Measurements from ENCODE around the gene NLK. TPM values are rescaled to one million over a fixed set of nuclear protein-coding genes. Genes with fewer than 3 reads are reported as not detected.

Gene NLK
- total and polyA plus RNA-seq, 2 of the 4 experiments (the other 2 are of a cell fraction): 15.3 to 23.3 TPM

DNA sequence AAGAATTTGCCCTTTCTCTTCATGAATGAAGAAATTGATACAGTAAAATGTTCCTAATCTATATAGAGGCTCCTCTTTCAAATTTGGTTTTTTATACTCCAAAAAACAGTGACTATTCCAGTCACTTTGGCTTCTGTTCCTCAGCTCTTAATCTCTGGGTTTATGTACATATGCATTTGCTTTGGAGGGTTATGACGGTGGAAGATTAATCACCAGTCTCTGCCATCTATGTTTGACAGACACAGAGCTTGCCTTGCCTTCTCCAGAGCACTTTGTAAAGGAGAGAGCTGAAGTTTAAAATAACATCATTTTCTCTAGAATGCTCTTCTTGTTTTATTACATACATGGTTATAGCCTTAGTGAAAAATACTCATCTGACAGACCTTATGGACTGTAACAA is 99.3 kb downstream of the NLK start:
- Histone ChIP-seq H4K91ac (ENCODE audit: insufficient read depth, low read depth, low read length) (no peak overlapping the region), H4K8ac (ENCODE audit: low read depth in 2 of 2, low read length in 2 of 2) (no peak overlapping the region), H3K18ac (ENCODE audit: low read depth, low read length) (no peak overlapping the region), H3K23ac (ENCODE audit: low read depth, low read length) (no peak overlapping the region), H3K36me3 (ENCODE audit: control insufficient read depth, insufficient read depth, low read length) (peaks cover 4% of the 10 kb centered on the region; the same call in 1 of the 2 replicates), H2BK5ac (ENCODE audit: low read depth, low read length, poor library complexity, severe bottlenecking) (no peak overlapping the region), H3K4ac (ENCODE audit: low read depth, low read length) (no peak overlapping the region), H2AK5ac (ENCODE audit: low read depth, low read length) (no peak overlapping the region), H3K14ac (replicated peaks; ENCODE audit: low read depth, low read length) (no peak overlapping the region), H2BK15ac (ENCODE audit: low read depth, low read length) (no peak overlapping the region), H3K4me2 (ENCODE audit: low read depth, low read length) (no peak overlapping the region), H3K4me3 (ENCODE audit: insufficient read depth, low read depth, low read length) (no peak overlapping the region), H3K9me1 (ENCODE audit: insufficient read depth, low read length) (no peaks in the 10 kb centered on the region), H2BK120ac (ENCODE audit: low read depth, low read length) (no peak overlapping the region), H4K5ac (ENCODE audit: low read depth, low read length) (no peak overlapping the region), H3K79me1 (ENCODE audit: low read depth in 1 of 2, low read length in 2 of 2) (peaks cover 7 to 8% of the 10 kb centered on the region in 2 experiments; a peak in 2 of 4 replicates), H3K56ac (ENCODE audit: extremely low read depth, insufficient read depth, low read length) (no peak overlapping the region), H2AK9ac (replicated peaks; ENCODE audit: low read depth, low read length, poor library complexity) (no peak overlapping the region), H3K9me3 (ENCODE audit: control insufficient read depth, insufficient read depth, low read length) (no peaks in the 10 kb centered on the region), H3K27ac (ENCODE audit: insufficient read depth, low read length) (no peak overlapping the region), H4K20me1 (ENCODE audit: insufficient read depth, low read length) (no peaks in the 10 kb centered on the region), H3K4me1 (ENCODE audit: control insufficient read depth, insufficient read depth, low read length) (peaks cover 1% of the 10 kb centered on the region; the same call in 1 of the 2 replicates), H3K27me3 (ENCODE audit: control insufficient read depth, insufficient read depth, low read length) (no peaks in the 10 kb centered on the region), H2BK20ac (ENCODE audit: low read depth, low read length) (no peak overlapping the region), H3K9ac (ENCODE audit: low read depth, low read length) (no peak overlapping the region), H2AFZ (replicated peaks; ENCODE audit: low read length, poor library complexity) (no peak overlapping the region)
- TF ChIP-seq CHD1 (IDR thresholded peaks at IDR 0.05; ENCODE audit: low read depth, low read length) (no peak), MAFK (IDR thresholded peaks at IDR 0.05; ENCODE audit: low read depth, low read length) (no peak), MXI1 (IDR thresholded peaks at IDR 0.05; ENCODE audit: borderline replicate concordance, low read depth, low read length) (no peak), NFE2L2 (IDR thresholded peaks at IDR 0.05; ENCODE audit: low read depth, low read length) (no peak), POLR2A (IDR thresholded peaks at IDR 0.05; ENCODE audit: low read depth, low read length) (no peak), FOS (IDR thresholded peaks at IDR 0.05; ENCODE audit: low read depth, low read length) (no peak), SMC3 (IDR thresholded peaks at IDR 0.05; ENCODE audit: low read depth, low read length) (no peak), RFX5 (IDR thresholded peaks at IDR 0.05; ENCODE audit: low read depth, low read length) (no peak), BHLHE40 (IDR thresholded peaks at IDR 0.05; ENCODE audit: low read depth, low read length) (no peak), RAD21 (IDR thresholded peaks at IDR 0.05; ENCODE audit: low read length) (no peak), MAZ (IDR thresholded peaks at IDR 0.05; ENCODE audit: borderline replicate concordance, low read depth, low read length) (no peak)
- TF ChIP-seq, protein P1, sequence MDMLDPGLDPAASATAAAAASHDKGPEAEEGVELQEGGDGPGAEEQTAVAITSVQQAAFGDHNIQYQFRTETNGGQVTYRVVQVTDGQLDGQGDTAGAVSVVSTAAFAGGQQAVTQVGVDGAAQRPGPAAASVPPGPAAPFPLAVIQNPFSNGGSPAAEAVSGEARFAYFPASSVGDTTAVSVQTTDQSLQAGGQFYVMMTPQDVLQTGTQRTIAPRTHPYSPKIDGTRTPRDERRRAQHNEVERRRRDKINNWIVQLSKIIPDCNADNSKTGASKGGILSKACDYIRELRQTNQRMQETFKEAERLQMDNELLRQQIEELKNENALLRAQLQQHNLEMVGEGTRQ (IDR thresholded peaks at IDR 0.05; ENCODE audit: low read depth, low read length): no peak
- ATAC-seq (ENCODE audit: low read depth) (no peak), DNase-seq (no peak)
- WGBS, 2 experiments (ENCODE audit: extremely low coverage in 2 of 2, insufficient read length in 1 of 2): no CpG with 5 or more reads among the region's 1 CpG
- ChIA-PET CTCF (interaction anchor here (0.6 to 1.1 kb wide), 2 partner anchors 9 to 151 kb away, joined by 3 read pairs; no protein-coding TSS in a partner anchor), POLR2A (ENCODE audit: unreplicated experiment) (no interaction called here)
- intact Hi-C loops (cut with micrococcal nuclease): loop anchor here (10.0 kb wide), 1 partner anchor 337 kb away; the partner anchor contains the start of gene NOS2
- no TSS peak for BruUV-seq (replicated peaks)
- in situ Hi-C loops (cut with MboI; ENCODE audit: low sequenced_read_pairs): no loop called here
- dilution Hi-C loops (cut with HindIII; ENCODE audit: low sequenced_read_pairs, unreplicated experiment): no loop called here

All from IMR-90 (cell line).